Vagina (tissue), 2 donors: ENCODE data around the gene DPM3.

Experiments
- POLR2A ChIP-seq, 2 donors: fragments of 450-650 bp; IDR thresholded peaks; one replicate each; pipeline ENCODE4 v1.6.1; 2017; ENCODE audit warnings: antibody characterized with exemption in 2 of 2, mild to moderate bottlenecking in 2 of 2, moderate library complexity in 2 of 2
- TF ChIP-seq, protein P1 (sequence below), 3 experiments: fragments of 450-650 bp in 2 of 3; fragments of 200-600 bp in 1 of 3; sonication (generic) in 1 of 3; IDR thresholded peaks; one replicate each; pipeline ENCODE4 v1.5.1; 2017 to 2019; ENCODE audit warnings: antibody characterized with exemption in 3 of 3, mild to moderate bottlenecking in 2 of 3, moderate library complexity in 2 of 3

DNA sequence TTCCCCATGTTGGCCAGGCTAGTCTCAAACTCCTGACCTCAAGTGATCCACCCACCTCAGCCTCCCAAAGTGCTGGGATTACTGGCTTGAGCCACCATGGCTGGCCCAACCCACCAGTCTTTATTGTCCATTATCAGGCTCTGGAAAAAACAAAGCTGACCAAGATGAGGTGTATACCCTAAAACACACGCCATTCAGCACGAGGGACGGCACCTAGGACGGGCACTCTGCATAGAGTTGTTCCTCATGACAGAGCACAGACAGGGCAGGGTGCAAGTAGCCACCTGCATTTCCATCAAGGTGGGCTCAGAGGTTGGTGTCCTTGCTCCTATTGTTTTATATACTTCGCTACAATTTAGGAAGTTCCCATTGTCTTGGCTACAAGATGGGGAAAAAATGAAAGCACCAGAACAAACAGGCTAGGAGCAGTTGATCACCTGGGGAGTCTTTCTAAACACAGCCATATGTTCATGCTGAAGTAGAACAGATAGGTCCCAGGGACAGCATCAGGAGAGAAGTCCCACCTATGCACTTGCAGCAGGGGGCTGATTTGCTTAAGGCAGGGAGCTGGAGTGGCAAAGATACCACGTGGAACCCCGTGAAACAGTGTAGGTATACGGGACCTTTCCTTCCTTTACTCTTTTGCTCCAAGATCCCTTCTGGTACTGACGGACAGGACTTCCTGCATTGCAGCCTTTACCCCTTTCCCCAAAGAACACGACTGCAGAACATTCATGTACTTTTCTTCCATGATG lies 28.3 kb upstream of the DPM3 start:
- TF ChIP-seq, protein P1, sequence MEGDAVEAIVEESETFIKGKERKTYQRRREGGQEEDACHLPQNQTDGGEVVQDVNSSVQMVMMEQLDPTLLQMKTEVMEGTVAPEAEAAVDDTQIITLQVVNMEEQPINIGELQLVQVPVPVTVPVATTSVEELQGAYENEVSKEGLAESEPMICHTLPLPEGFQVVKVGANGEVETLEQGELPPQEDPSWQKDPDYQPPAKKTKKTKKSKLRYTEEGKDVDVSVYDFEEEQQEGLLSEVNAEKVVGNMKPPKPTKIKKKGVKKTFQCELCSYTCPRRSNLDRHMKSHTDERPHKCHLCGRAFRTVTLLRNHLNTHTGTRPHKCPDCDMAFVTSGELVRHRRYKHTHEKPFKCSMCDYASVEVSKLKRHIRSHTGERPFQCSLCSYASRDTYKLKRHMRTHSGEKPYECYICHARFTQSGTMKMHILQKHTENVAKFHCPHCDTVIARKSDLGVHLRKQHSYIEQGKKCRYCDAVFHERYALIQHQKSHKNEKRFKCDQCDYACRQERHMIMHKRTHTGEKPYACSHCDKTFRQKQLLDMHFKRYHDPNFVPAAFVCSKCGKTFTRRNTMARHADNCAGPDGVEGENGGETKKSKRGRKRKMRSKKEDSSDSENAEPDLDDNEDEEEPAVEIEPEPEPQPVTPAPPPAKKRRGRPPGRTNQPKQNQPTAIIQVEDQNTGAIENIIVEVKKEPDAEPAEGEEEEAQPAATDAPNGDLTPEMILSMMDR (IDR thresholded peaks at IDR 0.05), result no peak
- no peak for TF ChIP-seq POLR2A (IDR thresholded peaks at IDR 0.05)
